AG09309 (cell line): ENCODE results near the gene RTCB.

Experiments
- DNase-seq: peaks from one replicate; pipeline ENCODE4 v3.0.0-alpha.2; 2010; ENCODE audit warnings: low read depth
- H3K4me3 ChIP-seq: 2 replicates; pipeline ENCODE4 v1.5.1; 2011; ENCODE audit warnings: mild to moderate bottlenecking, low read depth, low read length, moderate library complexity; ENCODE audit not compliant: control insufficient read depth
- TF ChIP-seq, protein P1 (sequence below): IDR thresholded peaks from 2 replicates; pipeline ENCODE4 v1.5.1; 2011; ENCODE audit warnings: mild to moderate bottlenecking, low read depth, low read length, inconsistent platforms; ENCODE audit not compliant: insufficient read depth, control insufficient read depth; ENCODE audit errors: missing control alignments

Gene RTCB

GRCh38 chr22:32342977-32343376 lies 69.1 kb downstream of the RTCB start:
- no peak for DNase-seq
- TF ChIP-seq, protein P1, sequence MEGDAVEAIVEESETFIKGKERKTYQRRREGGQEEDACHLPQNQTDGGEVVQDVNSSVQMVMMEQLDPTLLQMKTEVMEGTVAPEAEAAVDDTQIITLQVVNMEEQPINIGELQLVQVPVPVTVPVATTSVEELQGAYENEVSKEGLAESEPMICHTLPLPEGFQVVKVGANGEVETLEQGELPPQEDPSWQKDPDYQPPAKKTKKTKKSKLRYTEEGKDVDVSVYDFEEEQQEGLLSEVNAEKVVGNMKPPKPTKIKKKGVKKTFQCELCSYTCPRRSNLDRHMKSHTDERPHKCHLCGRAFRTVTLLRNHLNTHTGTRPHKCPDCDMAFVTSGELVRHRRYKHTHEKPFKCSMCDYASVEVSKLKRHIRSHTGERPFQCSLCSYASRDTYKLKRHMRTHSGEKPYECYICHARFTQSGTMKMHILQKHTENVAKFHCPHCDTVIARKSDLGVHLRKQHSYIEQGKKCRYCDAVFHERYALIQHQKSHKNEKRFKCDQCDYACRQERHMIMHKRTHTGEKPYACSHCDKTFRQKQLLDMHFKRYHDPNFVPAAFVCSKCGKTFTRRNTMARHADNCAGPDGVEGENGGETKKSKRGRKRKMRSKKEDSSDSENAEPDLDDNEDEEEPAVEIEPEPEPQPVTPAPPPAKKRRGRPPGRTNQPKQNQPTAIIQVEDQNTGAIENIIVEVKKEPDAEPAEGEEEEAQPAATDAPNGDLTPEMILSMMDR, result no peak
- H3K4me3 ChIP-seq, result no peak overlapping the region

DNA sequence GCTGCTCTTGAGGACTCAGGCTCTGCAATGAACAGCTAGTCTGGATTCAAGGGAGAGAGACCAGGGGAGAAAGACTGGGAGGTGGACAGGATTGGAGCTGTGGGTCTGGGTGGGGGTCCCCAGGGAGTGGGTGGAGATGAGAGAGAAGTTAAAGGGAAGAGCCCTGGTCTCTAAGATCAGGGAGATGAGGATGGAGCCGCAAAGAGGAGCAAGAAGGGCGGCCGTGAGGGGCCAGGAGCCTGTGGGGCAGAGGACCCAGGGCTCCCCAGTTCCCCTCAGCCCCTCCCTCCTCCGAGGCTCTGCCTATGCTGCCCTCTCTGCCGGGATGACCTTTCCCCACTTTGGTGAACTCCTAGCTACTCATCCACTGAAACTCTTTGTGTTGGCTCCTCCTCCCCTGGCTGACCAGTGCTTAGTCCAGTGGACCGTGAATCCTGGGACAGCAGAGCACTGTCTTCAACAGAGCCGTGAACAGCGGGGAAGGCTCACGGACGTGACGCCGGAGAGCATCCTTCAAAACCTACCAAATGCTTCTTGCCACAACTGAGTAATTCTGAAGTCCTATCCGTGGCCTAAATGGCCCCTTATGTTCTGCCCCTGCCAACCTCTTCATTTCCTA lies 70.8 kb downstream of the RTCB start:
- TF ChIP-seq, protein P1, result no peak
- no peak overlapping the region for H3K4me3 ChIP-seq
- DNase-seq, result no peak

DNA sequence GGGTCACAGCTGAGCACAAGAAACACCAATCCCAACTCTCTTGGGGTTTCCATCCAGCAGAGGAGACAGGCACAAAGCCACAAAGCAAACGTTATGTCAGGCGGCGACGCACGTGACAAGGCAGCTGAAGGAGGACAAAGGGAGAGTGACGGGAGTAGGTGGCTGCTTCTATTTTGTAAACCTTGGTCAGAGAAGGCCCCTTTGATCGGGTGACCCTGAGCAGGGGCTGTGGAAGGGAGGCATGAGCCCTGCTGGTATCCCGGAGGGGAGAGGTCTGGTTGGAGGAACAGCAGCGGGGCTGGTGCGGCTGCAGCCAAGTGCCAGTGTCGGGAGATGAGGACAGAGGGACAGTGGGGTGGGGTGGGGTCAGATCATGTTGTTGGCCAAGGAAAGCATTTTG lies 71.6 kb downstream of the RTCB start:
- TF ChIP-seq, protein P1, result no peak
- no peak for DNase-seq
- H3K4me3 ChIP-seq, result no peak overlapping the region

GRCh38 chr22:32339190-32340012 lies 72.6 kb downstream of the RTCB start:
- no peak overlapping the region for H3K4me3 ChIP-seq
- DNase-seq, result no peak
- TF ChIP-seq, protein P1, result no peak

DNA sequence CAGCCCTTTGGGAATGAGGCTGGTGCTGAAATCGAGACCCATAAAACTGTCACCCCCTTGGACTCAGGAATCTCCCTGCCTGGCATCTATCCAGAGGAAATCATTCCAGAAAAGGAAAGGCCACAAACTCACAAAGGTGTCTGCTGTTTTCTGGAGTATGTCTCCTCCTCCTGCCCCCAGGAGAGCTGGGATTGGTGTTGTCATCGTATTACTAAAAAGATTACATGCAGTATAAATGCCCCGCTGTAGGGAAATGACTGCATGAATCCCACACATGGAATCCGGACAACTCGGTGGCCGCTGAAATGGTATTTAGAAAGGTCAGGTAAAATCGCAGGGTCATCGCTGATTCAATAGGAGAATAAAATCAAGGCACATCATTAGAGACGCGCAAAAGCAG lies 73.3 kb downstream of the RTCB start:
- DNase-seq, result no peak
- TF ChIP-seq, protein P1, result no peak
- H3K4me3 ChIP-seq, result no peak overlapping the region
